Measurements from ENCODE around the gene ZNF384.

ZNF384 gene

DNA sequence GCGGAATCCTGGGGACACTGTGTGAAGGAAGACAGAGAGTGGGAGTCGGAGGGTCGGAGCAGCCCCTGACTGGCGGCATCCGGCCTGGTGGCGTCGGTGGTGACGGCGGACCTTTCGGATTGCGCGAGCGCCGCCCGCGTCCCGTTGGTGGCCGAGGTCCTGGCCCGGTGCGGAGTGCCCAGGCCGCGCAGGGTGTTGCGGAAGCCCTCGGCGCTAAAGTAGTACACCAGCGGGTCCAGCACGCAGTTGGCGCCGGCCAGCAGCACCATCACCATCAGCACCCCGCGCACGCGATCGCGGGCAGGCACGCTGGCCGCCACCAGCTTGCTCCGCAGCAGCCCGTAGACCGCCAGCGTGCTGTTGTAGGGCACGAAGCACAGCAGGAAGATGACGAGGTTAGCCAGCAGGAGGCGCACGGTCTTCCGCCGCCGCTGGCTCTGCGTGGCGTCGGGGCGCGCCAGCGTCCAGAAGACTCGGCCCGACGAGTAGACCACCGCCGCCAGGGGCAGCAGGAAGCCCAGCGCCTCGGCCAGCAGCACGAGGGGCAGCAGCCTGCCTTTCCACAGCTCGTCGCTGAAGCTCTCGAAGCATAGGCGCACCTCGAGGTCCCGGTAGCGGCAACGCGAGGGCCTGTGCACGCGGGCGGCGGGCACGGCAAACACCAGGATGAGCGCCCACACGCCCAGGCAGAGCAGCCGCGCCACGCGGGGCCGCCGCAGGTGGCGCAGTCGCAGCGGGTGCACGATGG, 68.9 kb downstream of the ZNF384 start:
- peak; percentile 59 for DNase-seq

DNA sequence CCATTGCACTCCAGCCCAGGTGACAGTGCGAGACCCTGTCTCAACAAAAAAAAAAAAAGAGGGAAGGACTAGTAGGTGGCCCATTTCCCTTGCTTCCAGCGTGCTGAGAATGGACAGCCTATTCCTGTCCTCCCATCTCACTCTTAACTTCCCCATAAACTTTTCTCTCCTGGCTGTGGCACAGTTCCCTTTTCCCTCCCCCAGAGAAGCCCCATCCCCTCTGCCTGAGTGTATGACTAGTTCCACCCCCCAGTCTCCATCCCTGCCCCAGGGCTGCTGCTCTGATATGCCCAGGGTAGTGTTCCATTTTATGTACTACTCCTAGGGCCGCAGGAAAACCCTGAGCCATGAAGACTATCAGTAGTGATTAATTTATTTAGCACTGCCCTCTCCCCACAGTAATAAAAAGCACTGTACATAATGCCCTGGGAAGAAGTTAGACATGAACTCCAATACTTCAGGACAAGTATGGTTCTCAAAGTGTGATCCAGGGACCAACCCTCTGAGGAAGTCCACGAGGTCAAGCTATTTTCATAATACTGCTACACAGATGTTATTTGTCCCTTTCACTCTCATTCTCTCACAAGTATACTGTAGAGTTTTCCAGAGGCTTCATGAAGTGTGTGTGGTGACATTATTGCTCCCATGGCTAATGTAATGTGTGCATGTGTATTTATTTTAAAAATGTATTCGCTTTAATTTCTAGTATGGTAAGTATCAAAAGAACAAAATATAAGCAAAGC, 70.5 kb downstream of the ZNF384 start:
- no peak for DNase-seq

Measured in stimulated activated CD4-positive, alpha-beta T cell treated with anti-CD3 and anti-CD28 coated beads, Interleukin-12 subunit alpha, Interleukin-12 subunit beta, amount 100 ng/mL, for 4 hours (primary cell).